IPS-NIHi7 (cell line): Measurements from ENCODE around the gene ARHGEF39.
A peak's percentile ranks its signal among the peaks of the same experiment; 100 is the strongest.

ENCODE experiments used
- DNase-seq: peaks from one replicate; pipeline ENCODE4 v3.0.0; 2012; ENCODE audit warnings: mixed read lengths; ENCODE audit errors: extremely low spot score

The ARHGEF39 gene

DNA sequence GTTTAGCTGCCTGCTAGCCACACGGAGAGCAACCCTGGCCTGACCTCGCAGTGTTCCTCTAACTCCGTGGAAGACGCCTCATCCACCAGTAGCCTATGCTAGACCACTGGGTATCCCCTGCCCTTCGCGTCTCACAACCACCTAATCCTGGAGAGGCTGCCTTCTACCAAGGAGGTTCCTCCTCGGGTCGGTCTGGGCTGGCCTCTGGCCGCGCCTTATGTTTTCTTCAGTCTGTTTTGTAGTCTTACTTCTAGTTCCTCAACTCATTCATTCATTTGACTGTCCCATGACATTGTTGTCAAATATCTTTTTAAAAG, 26.3 kb upstream of the ARHGEF39 start:
- DNase-seq = peak; percentile 54

DNA sequence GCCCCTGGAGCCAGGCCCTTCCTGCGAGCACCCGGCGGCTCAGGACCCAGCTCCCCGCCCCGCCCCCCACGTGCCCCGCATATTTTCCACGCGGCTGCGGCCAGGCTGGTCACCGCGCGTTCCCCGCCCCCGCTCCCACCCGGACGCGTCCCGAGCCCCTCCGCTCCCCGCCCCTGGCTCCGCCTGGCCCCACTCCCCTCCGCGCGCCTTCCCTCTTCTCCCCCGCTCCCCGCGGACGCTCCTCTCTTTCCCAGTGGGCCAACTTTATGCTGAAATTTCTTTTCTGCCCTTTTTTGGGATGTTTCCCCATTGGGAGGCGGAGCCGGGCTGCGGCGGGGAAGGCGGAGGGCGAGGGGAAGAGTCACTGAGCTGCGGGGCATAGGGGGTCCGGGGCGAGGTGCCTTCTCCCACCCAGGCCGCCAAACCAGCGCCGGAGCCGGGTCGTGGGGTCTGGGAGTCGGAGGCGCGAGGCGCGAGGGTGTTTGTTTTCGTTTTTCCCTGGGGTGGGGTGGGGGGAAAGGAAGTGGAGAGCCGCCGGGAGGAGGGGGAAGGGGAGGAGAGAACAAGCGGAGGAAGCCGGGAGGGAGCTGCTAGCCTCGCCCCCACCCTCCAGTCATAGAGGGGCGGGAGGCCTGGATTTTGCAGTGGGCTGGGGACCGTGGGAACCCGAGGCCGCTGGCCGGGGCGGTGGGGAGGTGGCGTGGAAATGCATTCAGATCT, 25.8 kb upstream of the ARHGEF39 start:
- DNase-seq = peak; percentile 74

DNA sequence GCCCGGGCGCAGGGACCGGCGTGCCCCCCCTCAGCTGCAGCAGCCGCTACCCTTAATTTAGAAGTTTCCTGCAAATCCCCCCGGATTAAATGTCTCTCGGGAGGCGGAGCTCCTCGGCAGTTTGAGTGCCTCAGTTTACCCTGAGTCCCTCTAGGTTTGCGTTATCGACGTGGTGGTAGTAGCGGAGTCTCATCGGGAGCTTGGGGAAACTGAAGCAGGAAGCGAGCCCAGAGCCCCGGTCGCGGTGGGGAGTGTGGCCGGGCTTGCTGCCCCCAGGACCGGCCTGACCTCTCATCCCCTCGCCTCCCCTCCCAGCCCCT, 25.3 kb upstream of the ARHGEF39 start:
- DNase-seq = peak; percentile 65

DNA sequence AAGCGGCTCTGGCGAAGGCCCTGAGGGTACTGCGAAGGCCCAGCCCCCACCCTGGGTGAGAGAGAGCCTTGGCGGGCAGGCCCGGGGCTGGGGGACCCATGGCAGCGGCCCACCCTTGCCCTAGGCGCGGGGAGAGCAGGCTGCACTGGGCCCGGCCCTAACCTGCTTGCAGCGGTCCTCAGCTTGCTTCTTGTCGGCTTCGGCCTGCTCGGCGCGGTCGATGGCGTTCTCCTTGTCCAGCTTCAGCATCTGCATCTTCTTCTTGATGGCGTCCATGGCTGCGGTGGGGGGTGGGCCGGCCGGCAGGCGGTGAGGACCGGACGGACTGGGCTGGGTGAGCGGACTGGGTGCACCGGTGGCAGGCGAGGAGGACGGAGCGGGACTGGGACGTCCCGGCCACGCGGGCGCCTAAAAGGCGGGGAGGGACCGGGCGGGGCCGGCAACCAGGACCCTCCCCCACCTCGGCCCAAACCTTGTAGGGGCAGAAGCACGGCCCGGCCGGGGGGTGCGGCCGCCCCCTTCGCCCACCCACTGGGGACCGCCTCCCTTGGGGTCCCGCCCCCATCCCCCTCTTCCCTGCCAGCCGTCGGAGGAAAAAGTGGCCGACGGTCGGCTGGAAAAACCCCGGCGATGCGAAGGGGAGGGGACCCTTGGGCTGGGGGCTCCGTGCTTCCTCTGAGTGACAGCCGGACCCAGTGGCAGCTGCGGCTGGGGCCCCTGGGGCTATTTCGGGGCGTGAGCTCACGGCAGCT, 24.7 kb upstream of the ARHGEF39 start, which contains the start of gene TPM2:
TPM2 (minus strand) TSS at position 384 of the 752 bp plus-strand sequence; CDS start at position 276, 108 bp downstream.
- DNase-seq = peak; percentile 83

DNA sequence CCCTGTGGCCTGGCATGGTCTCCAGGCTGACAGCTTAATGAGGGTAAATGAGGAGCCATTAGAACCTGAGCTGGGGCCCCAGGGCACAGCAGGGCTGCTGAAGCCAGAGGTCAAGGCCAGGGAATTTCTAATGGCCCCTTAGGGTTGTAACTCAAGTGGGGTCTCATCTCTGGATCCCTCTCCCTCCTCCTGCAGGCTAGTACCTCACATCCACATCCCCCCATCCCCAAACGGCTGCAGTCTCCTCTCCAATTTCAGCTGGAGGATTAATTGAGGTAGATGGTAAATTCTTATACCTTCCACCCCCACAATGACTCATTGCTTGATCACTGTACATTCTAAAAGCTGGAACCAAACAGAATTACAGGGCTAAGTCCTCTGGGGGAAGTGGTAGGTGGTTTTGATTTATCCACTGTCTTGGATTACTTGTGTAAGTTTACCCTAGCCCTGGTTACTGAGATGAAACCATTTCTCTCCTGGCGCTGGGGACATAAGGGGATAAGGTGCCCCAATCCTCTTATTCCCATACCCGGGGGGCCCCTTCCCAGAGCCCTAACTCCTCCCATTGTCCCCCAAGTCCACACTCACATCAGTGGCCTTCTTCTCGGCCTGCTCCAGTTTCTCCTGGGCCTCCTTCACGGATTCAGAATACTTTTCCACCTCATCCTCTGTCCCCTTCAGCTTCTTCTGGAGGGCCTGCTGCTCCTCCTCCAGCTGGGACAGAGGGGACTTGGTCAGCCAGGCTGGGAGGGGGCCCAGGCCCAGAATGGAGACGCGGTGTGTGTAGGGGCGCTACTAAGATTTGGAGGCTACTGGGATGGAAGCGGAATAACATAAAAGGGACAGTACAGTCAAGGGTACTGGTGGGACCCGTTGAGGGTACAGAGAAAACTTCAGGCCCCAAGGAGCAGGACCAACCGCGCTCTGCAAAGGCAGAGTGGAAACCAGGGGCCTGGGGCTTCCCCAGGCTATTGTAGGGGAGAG, 23.9 kb upstream of the ARHGEF39 start:
- no peak for DNase-seq

DNA sequence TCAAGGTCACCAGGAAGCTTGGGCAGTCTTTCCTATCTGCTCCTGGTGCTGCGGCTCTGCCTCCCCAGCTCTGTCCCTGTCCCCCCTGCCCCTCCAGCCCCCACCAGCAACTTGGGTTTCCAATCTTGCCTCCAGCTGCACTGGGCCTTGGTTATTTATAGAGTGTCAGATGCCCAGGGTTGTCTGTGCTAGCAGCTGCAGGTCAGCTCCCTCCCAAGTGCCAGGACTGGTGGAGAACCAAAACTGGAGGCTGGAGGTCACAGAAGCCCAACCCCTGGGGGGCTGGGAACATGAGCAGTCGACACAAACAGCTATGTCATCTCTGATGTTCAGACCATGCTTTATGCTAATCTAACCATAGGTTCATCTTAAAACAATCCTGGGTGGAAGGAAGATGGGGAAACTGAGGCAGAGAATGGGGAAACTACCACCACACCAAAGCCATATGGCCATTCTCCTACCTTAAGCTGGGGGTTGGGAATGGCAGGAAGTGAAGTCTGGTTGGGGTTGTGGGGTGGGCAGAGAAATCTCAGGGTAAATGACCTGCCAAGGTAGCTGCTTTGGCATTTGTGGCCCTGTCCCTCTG, 23.1 kb upstream of the ARHGEF39 start:
- DNase-seq = no peak

DNA sequence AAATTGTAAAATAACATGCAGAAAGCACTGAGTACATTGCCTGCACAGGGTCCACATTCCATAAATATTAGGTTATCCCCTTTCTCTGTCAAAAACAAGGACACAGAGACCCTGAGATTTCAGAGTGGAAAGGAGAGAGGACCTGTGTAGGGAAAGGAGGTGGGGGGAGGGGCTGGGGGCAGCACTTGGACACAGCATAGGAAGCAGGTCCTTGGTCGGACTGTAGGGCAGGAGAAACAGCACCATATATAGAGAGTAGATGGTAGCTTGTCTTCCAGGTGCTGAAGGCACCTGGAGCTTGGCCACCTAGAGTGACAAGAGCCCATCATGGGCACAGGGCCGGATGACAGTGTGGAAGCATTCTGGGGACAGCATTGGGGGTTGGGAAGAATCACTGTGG, 22.3 kb upstream of the ARHGEF39 start:
- DNase-seq = no peak

DNA sequence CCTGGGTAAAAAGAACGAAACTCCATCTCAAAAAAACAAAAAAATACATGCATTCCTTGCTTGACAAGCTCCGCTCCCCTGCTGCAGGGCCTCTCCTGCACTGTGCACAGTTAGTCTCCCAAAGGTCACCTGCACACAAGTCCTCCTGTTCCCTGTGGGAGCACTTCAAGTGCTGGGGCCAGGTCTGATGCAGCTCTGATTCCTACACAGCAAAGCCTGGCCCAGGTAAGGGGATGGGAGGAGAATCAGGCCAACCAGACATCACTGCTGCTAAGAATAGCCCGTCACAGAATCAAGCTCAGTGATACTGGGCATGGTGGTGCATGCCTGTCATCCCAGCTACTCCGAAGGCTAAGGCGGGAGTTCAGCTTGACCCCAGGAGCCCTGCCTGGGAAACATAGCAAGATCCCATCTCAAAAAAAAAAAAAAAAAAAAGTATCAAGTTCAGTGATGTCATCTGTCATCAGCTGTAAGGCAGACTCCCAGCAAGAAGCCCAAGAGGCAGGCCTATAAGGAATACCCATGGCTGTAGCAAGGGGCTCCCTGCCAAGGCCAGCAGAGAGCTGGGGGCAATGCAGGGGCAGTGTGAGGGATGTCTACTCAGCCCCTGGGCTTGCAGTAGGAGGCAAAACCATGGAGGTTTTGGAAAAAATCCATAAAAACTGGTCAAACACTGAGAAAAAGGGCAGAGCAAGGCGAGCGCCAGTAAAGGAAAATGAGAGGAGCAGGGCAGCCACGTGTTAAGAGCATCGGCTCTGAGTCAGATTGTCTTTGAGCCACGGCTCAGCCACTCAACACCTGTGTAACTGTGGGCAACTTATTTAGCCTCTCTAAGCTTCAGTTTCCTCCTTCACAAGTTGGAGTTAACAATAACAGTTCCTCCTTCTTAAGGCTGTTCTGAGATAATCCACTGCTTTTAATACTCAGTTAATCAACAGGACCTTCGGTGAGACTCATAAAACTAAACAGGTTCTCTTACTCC, 21.5 kb upstream of the ARHGEF39 start:
- DNase-seq = no peak

DNA sequence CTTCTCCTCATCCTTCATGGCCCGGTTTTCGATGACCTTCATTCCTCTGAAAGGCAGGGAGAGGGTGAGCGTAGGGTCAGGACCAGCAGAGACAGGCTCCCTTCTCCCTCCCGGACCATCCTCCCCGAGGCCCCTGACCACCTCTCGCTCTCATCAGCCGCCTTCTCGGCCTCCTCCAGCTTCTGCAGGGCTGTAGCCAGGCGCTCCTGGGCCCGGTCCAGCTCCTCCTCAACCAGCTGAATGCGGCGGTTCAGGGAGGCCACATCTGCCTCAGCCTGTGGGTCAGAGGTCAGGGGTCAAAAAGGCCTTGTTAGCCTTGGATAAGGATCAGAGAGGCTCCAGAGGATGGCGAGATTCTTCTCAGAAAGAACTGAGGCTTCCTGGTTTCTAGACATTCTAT, 20.5 kb upstream of the ARHGEF39 start:
- DNase-seq = no peak

DNA sequence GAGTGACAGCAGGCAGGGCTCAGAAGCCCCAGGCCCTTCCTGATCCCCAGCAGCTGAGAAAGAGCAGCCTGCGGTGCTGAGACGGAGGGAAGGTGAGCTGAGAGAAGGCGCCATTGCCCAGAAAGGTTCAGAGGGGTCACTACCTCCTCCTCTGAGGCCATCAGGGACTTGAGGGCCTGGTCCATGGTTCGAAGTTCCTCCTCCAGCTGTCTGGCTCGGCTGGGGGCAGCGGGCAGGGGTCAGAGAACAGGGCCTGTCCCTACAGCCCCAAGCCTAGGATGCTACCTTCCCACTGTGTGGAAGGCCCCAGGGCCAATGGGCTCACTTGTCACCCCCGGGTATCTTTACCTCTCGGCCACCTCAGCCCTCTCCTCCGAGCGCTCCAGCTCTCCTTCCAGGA, 19.9 kb upstream of the ARHGEF39 start:
- no peak for DNase-seq

DNA sequence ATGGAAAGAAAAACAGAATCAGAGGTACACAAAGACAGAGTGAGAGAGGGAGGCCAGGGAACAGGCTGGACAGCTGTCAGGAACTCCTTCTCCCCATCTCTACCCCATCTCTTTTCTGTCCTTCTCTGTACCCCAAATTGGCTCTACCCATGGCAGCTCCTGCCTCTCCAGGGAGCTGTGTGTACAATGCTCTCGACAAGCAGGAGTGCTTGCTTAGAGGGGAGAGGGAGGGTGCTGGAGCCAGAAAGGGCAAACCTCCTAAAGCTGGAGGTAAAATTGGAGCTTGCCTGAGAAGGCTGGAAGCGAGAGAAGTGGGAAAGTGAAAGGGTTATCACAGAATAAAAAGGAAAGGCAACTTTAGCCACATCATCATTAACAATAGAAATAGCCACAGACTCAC, 18.3 kb upstream of the ARHGEF39 start:
- DNase-seq = no peak

DNA sequence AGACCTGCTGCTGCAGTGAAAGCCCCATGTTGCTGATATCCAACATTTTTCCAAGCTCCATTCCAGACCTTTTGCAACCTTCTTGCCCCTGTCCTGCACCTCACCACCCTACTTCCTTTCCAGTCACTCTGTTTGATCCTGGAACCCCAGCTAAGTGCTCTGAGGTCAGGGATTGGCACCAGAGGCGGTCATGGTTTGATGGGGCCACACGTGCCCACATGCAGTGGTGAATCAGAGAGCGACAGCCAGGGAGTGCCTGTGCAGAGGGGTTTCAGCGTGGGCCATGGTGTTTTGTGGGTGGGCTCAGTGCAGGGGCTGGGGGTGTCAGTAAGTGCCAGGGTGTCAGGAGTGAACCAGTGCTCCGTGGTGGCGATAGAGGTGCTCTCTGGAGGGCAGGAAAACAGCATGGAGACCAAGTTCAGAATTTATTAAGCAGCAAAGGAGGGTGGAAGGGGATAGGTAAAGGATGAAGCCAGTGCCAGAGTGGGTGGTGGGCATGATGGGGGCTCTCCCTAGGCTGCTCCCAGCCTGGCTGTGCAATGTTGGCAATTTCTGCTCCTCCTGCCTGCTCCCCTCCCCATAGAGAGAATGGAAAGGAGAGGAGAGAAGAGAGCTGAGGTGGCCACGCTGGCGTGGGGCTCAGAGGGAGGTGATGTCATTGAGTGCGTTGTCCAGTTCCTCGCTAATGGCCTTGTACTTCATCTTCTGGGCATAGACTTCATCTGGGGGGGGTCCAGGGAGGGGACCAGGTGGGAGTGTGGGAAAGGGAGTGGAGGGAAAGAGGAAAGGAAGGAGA, 17.7 kb upstream of the ARHGEF39 start:
- no peak for DNase-seq

DNA sequence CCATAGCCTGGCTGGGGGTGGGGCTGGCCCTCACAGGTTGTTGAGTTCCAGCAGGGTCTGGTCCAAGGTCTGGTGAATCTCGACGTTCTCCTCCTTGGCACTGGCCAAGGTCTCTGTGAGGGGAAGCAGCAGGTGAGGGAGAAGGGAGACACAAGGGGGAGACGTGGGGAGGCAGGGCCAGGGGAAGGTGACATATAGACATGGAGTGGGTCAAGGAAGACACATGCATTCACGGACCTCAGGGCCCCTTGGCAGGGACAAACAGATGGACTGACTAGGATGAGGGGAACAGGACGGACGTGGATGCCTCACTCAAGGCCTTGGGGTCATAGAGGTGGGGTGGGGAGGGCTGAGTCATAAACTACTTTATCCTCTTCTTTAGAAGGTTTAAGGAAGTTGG, 17.1 kb upstream of the ARHGEF39 start:
- no peak for DNase-seq

DNA sequence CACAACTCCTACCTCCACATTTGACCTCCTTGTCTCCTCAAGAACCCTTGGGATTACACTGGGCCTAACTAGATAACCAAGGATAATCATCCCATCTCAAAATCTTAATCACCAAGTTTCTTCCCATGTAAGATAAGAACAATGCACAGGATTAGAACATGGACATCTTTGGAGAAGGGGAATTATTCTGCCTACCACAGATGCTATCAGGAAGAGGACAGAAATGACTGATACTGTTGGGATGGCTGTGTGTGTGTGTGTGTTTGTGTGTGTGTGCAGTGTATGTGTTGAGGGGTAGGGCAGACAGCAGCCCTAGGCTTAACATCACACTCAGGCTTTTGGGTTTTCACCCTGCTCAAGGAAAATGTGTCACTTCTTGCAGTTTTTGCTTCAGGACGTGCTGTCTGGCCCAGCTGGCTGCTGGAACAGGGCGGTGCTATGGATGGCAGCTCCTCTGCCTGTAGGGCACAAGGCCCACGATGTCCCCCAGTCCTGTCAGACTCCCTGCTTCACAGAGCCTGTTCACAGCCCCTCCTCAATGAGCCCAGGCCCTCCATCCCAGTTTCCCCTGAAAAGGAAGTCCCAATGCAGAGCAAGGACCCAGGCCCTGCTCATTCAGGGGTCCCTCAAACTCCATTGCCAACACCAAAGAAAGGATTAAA, 16.5 kb upstream of the ARHGEF39 start:
- DNase-seq = no peak

DNA sequence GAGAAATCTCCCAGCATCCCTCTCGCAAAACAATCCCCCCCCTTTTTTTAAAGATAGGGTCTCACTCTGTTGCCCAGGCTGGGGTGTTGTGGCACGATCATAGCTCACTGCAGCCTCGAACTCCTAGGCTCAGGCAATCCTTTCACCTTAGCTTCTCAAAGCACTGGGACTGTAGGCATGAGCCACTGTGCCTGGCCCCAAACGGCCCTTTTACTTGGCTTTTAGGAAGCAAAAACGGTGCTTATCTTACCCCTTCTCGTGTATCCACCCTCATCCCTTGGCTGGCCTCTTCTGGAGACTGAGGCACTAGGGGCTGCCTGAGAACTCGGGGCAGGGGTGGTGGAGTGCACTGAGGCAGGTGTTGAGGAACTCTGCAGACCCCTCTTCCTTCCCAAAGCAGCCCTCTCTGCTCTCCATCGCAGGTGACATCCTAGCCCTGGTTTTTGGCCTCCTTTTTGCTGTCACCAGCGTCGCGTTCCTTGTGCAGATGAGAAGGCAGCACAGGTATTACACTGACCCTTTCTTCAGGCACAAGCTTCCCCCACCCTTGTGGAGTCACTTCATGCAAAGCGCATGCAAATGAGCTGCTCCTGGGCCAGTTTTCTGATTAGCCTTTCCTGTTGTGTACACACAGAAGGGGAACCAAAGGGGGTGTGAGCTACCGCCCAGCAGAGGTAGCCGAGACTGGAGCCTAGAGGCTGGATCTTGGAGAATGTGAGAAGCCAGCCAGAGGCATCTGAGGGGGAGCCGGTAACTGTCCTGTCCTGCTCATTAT, 15.5 kb upstream of the ARHGEF39 start:
- DNase-seq = peak; percentile 72

DNA sequence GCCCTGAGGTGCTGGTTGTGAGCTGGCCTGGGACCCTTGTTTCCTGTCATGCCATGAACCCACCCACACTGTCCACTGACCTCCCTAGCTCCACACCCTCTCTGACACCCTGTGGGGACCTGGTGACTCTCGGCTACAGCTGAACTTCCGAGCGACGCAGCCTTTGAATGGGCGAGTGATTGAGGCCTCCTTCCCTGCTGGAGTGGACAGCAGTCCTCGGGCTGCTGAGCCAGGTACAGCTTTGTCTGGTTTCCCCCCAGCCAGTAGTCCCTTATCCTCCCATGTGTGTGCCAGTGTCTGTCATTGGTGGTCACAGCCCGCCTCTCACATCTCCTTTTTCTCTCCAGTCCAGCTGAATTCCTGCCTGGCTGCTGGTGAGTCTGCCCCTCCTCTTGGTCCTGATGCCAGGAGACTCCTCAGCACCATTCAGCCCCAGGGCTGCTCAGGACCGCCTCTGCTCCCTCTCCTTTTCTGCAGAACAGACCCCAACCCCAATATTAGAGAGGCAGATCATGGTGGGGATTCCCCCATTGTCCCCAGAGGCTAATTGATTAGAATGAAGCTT, 14.9 kb upstream of the ARHGEF39 start:
- DNase-seq = no peak

DNA sequence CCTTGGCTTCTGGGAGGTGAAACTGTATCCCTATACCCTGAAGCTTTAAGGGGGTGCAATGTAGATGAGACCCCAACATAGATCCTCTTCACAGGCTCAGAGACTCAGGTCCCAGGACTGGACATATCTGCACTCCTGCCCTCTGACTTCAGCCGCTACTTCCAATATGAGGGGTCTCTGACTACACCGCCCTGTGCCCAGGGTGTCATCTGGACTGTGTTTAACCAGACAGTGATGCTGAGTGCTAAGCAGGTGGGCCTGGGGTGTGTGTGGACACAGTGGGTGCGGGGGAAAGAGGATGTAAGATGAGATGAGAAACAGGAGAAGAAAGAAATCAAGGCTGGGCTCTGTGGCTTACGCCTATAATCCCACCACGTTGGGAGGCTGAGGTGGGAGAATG, 14.1 kb upstream of the ARHGEF39 start:
- no peak for DNase-seq

DNA sequence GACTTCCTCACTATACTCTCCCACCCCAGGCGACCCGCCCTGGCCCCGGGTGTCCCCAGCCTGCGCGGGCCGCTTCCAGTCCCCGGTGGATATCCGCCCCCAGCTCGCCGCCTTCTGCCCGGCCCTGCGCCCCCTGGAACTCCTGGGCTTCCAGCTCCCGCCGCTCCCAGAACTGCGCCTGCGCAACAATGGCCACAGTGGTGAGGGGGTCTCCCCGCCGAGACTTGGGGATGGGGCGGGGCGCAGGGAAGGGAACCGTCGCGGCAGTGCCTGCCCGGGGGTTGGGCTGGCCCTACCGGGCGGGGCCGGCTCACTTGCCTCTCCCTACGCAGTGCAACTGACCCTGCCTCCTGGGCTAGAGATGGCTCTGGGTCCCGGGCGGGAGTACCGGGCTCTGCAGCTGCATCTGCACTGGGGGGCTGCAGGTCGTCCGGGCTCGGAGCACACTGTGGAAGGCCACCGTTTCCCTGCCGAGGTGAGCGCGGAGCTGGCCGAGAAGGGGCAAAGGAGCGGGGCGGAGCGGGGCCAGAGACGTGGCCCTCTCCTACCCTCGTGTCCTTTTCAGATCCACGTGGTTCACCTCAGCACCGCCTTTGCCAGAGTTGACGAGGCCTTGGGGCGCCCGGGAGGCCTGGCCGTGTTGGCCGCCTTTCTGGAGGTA, 10.9 kb upstream of the ARHGEF39 start:
- DNase-seq = peak; percentile 90
